HEK293T (cell line): Measurements from ENCODE around the gene MTG2.

Source experiments
- CTCF ChIA-PET: fragments of 350-600 bp; formaldehyde crosslinking; extraction: SDS; loops from one replicate; lab custom pipeline; 2021; ENCODE audit warnings: antibody characterized with exemption, inconsistent platforms; lab: Yijun Ruan, JAX
- POLR2A ChIA-PET: fragments of 350-600 bp; formaldehyde crosslinking; extraction: SDS; loops from one replicate; lab custom pipeline; 2020; ENCODE audit warnings: antibody characterized with exemption, inconsistent platforms; lab: Yijun Ruan, JAX
- DNase-seq: peaks from one replicate; pipeline ENCODE4 v3.0.0; 2012; ENCODE audit warnings: mixed read lengths; ENCODE audit errors: extremely low spot score
- ARNT ChIP-seq: fragments of 450-650 bp; IDR thresholded peaks from 2 replicates; pipeline ENCODE4 v1.6.1; 2017; ENCODE audit warnings: mild to moderate bottlenecking
- BHLHE40 ChIP-seq: fragments of 450-650 bp; IDR thresholded peaks from 2 replicates; pipeline ENCODE4 v1.6.1; 2016; ENCODE audit warnings: mild to moderate bottlenecking, moderate library complexity, borderline replicate concordance
- CTBP1 ChIP-seq: fragments of 450-650 bp; IDR thresholded peaks from 2 replicates; pipeline ENCODE4 v1.6.1; 2016; ENCODE audit warnings: borderline replicate concordance
- ELF4 ChIP-seq: fragments of 450-650 bp; IDR thresholded peaks from 2 replicates; pipeline ENCODE4 v1.6.1; 2017; ENCODE audit warnings: antibody characterized with exemption
- FOXA1 ChIP-seq: fragments of 450-650 bp; IDR thresholded peaks from 2 replicates; pipeline ENCODE4 v1.6.1; 2016; ENCODE audit warnings: mild to moderate bottlenecking
- FOXK2 ChIP-seq: fragments of 450-650 bp; IDR thresholded peaks from 2 replicates; pipeline ENCODE4 v1.6.1; 2016; ENCODE audit warnings: mild to moderate bottlenecking
- FOXM1 ChIP-seq: fragments of 450-650 bp; IDR thresholded peaks from 2 replicates; pipeline ENCODE4 v1.6.1; 2017; ENCODE audit warnings: mild to moderate bottlenecking, borderline replicate concordance
- HDGF ChIP-seq: fragments of 450-650 bp; IDR thresholded peaks from 2 replicates; pipeline ENCODE4 v1.6.1; 2017; ENCODE audit warnings: antibody characterized with exemption, borderline replicate concordance
- L3MBTL2 ChIP-seq: fragments of 450-650 bp; conservative IDR thresholded peaks from 2 replicates; pipeline ENCODE4 v1.6.1; 2016; ENCODE audit warnings: mild to moderate bottlenecking
- LEF1 ChIP-seq: fragments of 450-650 bp; IDR thresholded peaks from 2 replicates; pipeline ENCODE4 v1.6.1; 2017; ENCODE audit warnings: mild to moderate bottlenecking, borderline replicate concordance
- NFRKB ChIP-seq: fragments of 450-650 bp; IDR thresholded peaks from 2 replicates; pipeline ENCODE4 v1.6.1; 2016; ENCODE audit warnings: mild to moderate bottlenecking, moderate library complexity
- SP1 ChIP-seq: fragments of 450-650 bp; IDR thresholded peaks from 2 replicates; pipeline ENCODE4 v1.6.1; 2017
- SUZ12 ChIP-seq: fragments of 450-650 bp; IDR thresholded peaks from 2 replicates; pipeline ENCODE4 v1.6.1; 2016; ENCODE audit warnings: mild to moderate bottlenecking
- TARDBP ChIP-seq: fragments of 450-650 bp; IDR thresholded peaks from 2 replicates; pipeline ENCODE4 v1.6.1; 2016
- ZNF384 ChIP-seq: fragments of 450-650 bp; IDR thresholded peaks from 2 replicates; pipeline ENCODE4 v1.6.1; 2016
- TF ChIP-seq, protein P1 (sequence below): fragments of 450-650 bp; IDR thresholded peaks from 2 replicates; pipeline ENCODE4 v1.6.1; 2016

MTG2 gene

GRCh38 chr20:62159839-62160238 lies 23.0 kb upstream of the MTG2 start:
- ChIA-PET POLR2A (no interaction called here), CTCF (no interaction called here)
- DNase-seq: no peak
- no peak for TF ChIP-seq TARDBP
- no peak for TF ChIP-seq HDGF
- TF ChIP-seq SP1: no peak
- no peak for TF ChIP-seq LEF1
- no peak for TF ChIP-seq FOXM1
- no peak for TF ChIP-seq ARNT
- TF ChIP-seq CTBP1: no peak

DNA sequence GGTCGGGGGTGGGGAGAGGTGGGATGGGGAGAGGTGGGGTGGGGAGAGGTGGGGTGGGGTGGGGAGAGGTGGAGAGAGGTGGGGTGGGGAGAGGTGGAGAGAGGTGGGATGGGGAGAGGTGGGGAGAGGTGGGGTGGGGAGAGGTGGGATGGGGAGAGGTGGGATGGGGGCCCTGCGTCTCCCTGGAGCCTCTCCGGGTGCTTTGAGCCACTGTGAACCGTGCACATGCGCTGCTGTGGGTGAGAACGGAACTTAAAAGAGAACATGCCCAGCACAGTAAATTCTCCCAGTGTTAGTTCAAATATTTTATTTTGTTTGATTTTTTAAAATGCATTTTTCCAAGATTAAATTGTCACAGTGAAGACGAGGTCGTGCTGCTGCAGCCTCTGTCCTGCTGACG lies 22.6 kb upstream of the MTG2 start:
- TF ChIP-seq ARNT (no peak), HDGF (no peak), BHLHE40 (no peak), SUZ12 (no peak), LEF1 (no peak), TARDBP (no peak), L3MBTL2 (no peak), FOXA1 (no peak), ZNF384 (no peak), SP1 (no peak), ELF4 (no peak), CTBP1 (no peak), NFRKB (no peak)
- TF ChIP-seq, protein P1, sequence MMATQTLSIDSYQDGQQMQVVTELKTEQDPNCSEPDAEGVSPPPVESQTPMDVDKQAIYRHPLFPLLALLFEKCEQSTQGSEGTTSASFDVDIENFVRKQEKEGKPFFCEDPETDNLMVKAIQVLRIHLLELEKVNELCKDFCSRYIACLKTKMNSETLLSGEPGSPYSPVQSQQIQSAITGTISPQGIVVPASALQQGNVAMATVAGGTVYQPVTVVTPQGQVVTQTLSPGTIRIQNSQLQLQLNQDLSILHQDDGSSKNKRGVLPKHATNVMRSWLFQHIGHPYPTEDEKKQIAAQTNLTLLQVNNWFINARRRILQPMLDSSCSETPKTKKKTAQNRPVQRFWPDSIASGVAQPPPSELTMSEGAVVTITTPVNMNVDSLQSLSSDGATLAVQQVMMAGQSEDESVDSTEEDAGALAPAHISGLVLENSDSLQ: no peak
- DNase-seq: no peak
- ChIA-PET POLR2A (no interaction called here), CTCF (no interaction called here)

DNA sequence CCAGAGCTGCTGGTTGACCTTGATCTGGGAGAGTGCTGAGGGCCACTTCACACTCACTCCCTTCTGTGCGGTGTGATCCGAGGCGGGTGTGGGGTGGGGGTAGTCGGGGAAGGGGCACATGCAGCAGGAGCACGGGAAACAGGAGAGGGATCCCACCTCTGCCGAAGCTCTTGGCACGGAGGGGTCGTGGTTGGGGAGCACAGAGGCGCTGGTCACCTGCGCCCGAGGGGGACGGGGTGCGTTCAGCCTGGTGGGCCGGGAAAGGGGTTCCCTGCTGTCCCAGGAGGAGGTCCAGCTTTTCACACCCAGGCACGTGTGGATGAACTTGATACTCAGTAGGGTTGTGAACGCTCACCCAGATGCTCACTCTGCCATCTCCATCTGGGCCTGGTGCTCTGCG lies 22.0 kb upstream of the MTG2 start:
- POLR2A ChIA-PET: no interaction called here
- CTCF ChIA-PET: no interaction called here
- TF ChIP-seq CTBP1 (no peak), FOXA1 (no peak), HDGF (no peak), NFRKB (no peak), TARDBP (no peak), ZNF384 (no peak)

DNA sequence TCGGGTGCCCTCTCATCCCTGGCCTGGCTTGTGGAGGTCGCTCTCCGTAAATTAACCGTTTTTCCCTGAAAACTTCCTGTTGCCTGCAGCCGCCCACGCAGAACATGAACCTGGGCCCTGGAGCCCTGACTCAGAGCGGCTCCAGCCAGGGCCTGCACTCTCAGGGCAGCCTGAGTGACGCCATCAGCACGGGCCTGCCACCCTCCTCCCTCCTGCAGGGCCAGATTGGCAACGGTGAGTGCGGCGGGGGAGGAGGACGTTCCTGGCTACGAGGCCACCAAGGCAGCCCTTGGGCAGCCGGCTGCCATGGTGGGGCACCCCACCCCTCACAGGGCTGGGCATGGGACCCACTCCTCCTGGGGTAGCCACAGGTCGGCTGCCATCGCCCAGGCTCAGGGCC lies 21.5 kb upstream of the MTG2 start:
- CTCF ChIA-PET: no interaction called here
- DNase-seq: no peak

More for the DNA sequence above, 22.0 kb upstream of the MTG2 start:
- DNase-seq: no peak

GRCh38 chr20:62162765-62163484 lies 19.9 kb upstream of the MTG2 start:
- ChIA-PET CTCF (no interaction called here), POLR2A (no interaction called here)
- TF ChIP-seq, protein P1: no peak
- TF ChIP-seq ZNF384 (no peak), BHLHE40 (no peak), FOXM1 (no peak), ARNT (no peak), SP1 (no peak), L3MBTL2 (no peak), NFRKB (no peak), SUZ12 (no peak), TARDBP (no peak), ELF4 (no peak), FOXK2 (no peak)
- no peak for DNase-seq

More for the DNA sequence above, 21.5 kb upstream of the MTG2 start:
- POLR2A ChIA-PET: no interaction called here
- no peak for TF ChIP-seq BHLHE40
- TF ChIP-seq SP1: no peak
- no peak for TF ChIP-seq FOXM1
- no peak for TF ChIP-seq ELF4
- no peak for TF ChIP-seq FOXA1
- TF ChIP-seq CTBP1: no peak
- TF ChIP-seq NFRKB: no peak
- TF ChIP-seq LEF1: no peak
- no peak for TF ChIP-seq ARNT
- TF ChIP-seq FOXK2: no peak
- TF ChIP-seq, protein P1: no peak
- TF ChIP-seq SUZ12: no peak
- TF ChIP-seq L3MBTL2: no peak
- TF ChIP-seq TARDBP: no peak
- no peak for TF ChIP-seq HDGF
- no peak for TF ChIP-seq ZNF384

DNA sequence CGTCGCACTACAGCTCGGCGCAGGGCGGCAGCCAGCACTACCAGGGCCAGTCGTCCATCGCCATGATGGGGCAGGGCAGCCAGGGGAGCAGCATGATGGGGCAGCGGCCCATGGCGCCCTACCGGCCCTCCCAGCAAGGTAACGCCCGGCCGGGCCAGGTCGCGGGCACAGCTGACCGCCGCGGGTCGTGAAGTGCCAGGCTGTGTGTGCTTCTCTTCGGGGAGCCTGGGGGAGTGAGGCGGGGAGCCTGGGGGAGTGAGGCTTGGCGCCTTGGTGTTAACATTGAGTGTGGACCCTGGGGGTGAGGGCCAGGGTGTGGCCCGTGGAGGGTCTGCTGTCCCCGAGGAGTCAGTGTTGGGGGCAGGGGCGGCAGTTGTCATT lies 19.4 kb upstream of the MTG2 start:
- no peak for TF ChIP-seq LEF1
- TF ChIP-seq SUZ12: no peak
- no peak for TF ChIP-seq TARDBP
- POLR2A ChIA-PET: no interaction called here
- no peak for DNase-seq
- CTCF ChIA-PET: no interaction called here
